KMS-11 (cell line): ENCODE measurements around the gene TARS3.

Experiments
- H2AFZ ChIP-seq: fragments of 200-600 bp; sonication (generic); 2 replicates; pipeline ENCODE4 v1.6.1; 2016; ENCODE audit warnings: antibody characterized with exemption, mixed run types, low read depth
- H3K27ac ChIP-seq: fragments of 200-600 bp; sonication (generic); 2 replicates; pipeline ENCODE4 v1.6.1; 2016; ENCODE audit warnings: mild to moderate bottlenecking, mixed run types
- H3K27me3 ChIP-seq: fragments of 200-600 bp; sonication (generic); 2 replicates; pipeline ENCODE4 v1.6.1; 2017; ENCODE audit warnings: mild to moderate bottlenecking, low read depth, mixed run types, moderate library complexity; ENCODE audit not compliant: insufficient read depth
- H3K36me3 ChIP-seq: fragments of 200-600 bp; sonication (generic); 2 replicates; pipeline ENCODE4 v1.6.1; 2017; ENCODE audit warnings: mild to moderate bottlenecking, mixed run types; ENCODE audit not compliant: insufficient read depth
- H3K4me1 ChIP-seq: fragments of 200-600 bp; sonication (generic); 2 replicates; pipeline ENCODE4 v1.6.1; 2016; ENCODE audit warnings: mild to moderate bottlenecking, low read depth, mixed run types; ENCODE audit not compliant: poor library complexity, severe bottlenecking
- H3K4me2 ChIP-seq: fragments of 200-600 bp; sonication (generic); 2 replicates; pipeline ENCODE4 v1.7.0; 2016; ENCODE audit warnings: mild to moderate bottlenecking, mixed run types
- H3K4me3 ChIP-seq: fragments of 200-600 bp; sonication (generic); IDR thresholded peaks from 2 replicates; pipeline ENCODE4 v1.6.1; 2017; ENCODE audit warnings: low read depth, low read length, mixed read lengths; ENCODE audit not compliant: insufficient read depth
- H3K79me2 ChIP-seq: fragments of 200-600 bp; sonication (generic); 2 replicates; pipeline ENCODE4 v1.6.1; 2016; ENCODE audit warnings: low read depth, mixed run types; ENCODE audit not compliant: insufficient read depth
- H3K9ac ChIP-seq: fragments of 200-600 bp; sonication (generic); 2 replicates; pipeline ENCODE4 v1.6.1; 2016; ENCODE audit warnings: mild to moderate bottlenecking, mixed run types
- H4K20me1 ChIP-seq: fragments of 200-600 bp; sonication (generic); 2 replicates; pipeline ENCODE4 v1.6.1; 2016; ENCODE audit warnings: mild to moderate bottlenecking, mixed run types; ENCODE audit not compliant: insufficient read depth
- TF ChIP-seq, protein P1 (sequence below): fragments of 200-600 bp; sonication (generic); conservative IDR thresholded peaks from 2 replicates; pipeline ENCODE4 v1.6.1; 2017; ENCODE audit warnings: low read depth, mild to moderate bottlenecking, antibody characterized with exemption, low read length, moderate library complexity, mixed read lengths

The TARS3 gene

DNA sequence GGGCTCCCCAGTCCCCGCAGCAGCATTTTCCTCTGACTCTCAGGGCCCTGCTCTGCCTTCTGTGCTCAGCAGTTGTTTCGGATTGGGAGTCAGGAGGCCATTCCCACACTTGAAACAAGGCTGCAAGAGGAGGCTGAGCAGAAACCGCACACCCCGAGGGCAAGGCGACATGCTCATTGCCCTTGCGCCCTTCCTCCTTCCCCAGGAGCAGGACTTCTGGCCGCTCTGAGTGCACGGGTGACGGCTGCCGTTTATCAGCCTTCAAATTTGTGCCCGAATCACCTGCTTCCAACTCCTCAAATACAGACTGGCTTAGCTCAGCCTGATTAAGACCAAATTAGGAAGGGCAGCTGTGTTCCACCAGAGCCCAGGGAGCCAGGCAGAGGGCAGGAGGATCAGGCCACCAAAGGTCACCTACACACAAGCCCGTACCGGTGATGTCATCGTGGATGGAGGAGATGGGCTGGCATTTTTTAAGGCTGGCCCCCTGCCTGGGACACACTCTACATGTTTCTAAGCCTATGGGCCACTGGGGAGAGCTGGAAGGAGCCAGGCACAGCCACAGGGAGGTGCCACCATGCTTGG is 110.2 kb downstream of the TARS3 start:
- TF ChIP-seq, protein P1, sequence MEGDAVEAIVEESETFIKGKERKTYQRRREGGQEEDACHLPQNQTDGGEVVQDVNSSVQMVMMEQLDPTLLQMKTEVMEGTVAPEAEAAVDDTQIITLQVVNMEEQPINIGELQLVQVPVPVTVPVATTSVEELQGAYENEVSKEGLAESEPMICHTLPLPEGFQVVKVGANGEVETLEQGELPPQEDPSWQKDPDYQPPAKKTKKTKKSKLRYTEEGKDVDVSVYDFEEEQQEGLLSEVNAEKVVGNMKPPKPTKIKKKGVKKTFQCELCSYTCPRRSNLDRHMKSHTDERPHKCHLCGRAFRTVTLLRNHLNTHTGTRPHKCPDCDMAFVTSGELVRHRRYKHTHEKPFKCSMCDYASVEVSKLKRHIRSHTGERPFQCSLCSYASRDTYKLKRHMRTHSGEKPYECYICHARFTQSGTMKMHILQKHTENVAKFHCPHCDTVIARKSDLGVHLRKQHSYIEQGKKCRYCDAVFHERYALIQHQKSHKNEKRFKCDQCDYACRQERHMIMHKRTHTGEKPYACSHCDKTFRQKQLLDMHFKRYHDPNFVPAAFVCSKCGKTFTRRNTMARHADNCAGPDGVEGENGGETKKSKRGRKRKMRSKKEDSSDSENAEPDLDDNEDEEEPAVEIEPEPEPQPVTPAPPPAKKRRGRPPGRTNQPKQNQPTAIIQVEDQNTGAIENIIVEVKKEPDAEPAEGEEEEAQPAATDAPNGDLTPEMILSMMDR, result no peak
- Histone ChIP-seq H3K79me2 (no peaks in the 10 kb centered on the region), H2AFZ (no peak overlapping the region), H3K4me1 (peaks cover 10% of the 10 kb centered on the region), H3K27ac (no peak overlapping the region), H4K20me1 (no peaks in the 10 kb centered on the region), H3K4me2 (no peak overlapping the region), H3K4me3 (no peak overlapping the region), H3K9ac (no peak overlapping the region), H3K36me3 (no peaks in the 10 kb centered on the region), H3K27me3 (no peaks in the 10 kb centered on the region)

DNA sequence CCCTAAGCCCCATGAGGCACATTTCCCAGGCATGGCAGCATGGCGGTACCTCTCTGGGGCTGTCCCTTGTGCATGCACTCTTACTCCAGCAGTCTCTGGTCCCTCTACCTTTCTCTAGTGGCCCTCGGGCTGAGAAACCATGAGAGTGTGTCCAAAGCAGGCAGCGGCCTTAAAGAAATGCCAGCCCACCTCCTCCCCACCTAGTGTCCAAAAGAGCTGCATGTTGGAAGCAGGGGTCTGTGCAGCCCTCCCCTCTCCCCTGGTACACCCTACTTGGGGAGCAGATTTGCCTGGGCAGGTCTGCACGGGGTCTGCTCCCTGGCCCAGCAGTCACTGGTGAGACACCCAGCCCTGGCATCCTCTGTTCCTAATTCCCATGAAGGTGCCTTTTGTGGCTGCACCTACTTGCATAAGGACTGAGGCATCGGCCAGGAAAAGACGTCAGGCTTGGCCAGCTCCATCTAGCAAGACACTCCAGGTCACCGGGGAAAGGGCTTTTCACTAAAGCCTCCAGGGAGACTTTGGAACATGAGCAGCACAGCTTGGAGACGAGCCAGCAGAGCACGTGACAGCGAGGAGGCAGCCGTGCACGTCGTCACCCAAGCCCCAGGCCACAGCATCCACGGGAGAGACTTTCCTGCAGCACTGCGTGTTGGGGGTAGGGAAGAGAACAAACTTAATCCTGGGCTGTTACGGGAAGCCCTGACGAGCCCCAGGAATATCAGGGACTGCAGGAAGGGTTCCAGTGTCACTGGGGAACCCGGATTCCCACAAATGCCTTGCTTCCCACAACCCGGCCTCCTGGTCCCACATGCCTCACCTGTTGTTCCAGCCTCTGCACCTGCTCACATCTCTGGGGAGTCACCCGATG is 110.9 kb downstream of the TARS3 start:
- H3K27me3 ChIP-seq, result no peaks in the 10 kb centered on the region
- H3K4me2 ChIP-seq, result no peak overlapping the region
- no peak overlapping the region for H3K9ac ChIP-seq
- H3K4me1 ChIP-seq, result peaks cover 3% of the 10 kb centered on the region
- H3K4me3 ChIP-seq, result no peak overlapping the region
- no peaks in the 10 kb centered on the region for H4K20me1 ChIP-seq
- TF ChIP-seq, protein P1, result no peak
- H2AFZ ChIP-seq, result no peak overlapping the region
- no peaks in the 10 kb centered on the region for H3K79me2 ChIP-seq
- H3K36me3 ChIP-seq, result no peaks in the 10 kb centered on the region
- no peak overlapping the region for H3K27ac ChIP-seq

DNA sequence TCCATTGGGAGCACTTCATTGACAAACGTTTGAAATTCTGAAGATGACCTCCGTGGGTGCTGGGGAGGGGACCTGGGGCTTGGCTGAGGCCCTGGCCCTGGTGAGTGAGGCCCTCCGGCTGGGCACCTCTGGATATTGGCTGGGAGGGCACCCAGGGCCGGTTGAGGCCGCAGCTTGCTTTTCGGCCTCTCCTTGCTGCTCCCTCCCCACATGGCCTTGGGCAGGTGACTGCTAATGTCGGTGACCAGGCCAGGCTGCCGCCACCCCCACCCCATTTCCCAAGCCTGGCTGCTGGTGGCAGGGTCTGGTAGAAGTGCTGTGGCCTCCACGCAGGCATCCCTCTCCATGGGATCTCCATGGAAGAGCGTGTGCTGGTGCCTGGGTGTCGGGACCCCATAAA is 111.6 kb downstream of the TARS3 start:
- H3K36me3 ChIP-seq, result no peaks in the 10 kb centered on the region
- TF ChIP-seq, protein P1, result no peak
- H3K27me3 ChIP-seq, result no peaks in the 10 kb centered on the region
- H3K4me3 ChIP-seq, result no peak overlapping the region
- H3K9ac ChIP-seq, result no peak overlapping the region
- no peak overlapping the region for H3K27ac ChIP-seq
- H3K4me1 ChIP-seq, result no peaks in the 10 kb centered on the region
- no peaks in the 10 kb centered on the region for H3K79me2 ChIP-seq
- H4K20me1 ChIP-seq, result no peaks in the 10 kb centered on the region
- H2AFZ ChIP-seq, result no peak overlapping the region
- no peak overlapping the region for H3K4me2 ChIP-seq

DNA sequence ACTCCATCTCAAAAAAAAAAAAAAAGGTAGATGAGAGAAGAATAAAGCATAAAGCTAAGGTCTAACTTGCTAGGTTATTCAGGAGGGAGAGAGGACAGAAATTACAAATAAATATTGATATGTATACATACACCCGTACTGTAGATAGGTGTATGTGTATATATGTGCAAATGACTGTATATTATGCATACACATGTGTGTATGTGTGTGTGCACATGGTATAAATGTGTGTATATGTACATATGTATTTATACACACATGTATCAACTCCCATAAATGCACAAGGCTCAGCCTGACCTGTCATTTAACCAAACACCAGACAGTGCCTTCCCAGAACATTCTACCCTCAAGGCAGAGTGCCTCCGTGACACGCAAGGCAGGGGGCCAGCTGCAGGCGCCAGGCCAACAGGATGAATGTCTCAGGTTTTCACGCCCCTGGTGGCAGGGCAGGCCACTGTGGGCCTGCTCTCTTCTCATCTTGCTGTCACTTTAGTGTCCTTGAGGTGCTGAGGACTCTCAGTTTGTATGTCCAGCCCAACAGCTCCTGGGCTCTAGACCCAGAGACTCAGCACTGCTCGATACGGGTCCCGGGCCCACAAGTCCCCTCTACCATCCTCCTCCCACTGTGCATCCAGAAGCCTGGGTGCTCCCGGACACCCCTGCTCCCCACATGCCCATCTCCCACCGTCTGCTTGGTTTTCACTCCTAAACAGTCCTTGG is 112.5 kb downstream of the TARS3 start:
- Histone ChIP-seq H3K36me3 (no peaks in the 10 kb centered on the region), H4K20me1 (no peaks in the 10 kb centered on the region), H3K27me3 (no peaks in the 10 kb centered on the region), H3K4me3 (no peak overlapping the region), H3K79me2 (no peaks in the 10 kb centered on the region), H3K27ac (no peak overlapping the region), H3K9ac (no peak overlapping the region), H3K4me2 (no peak overlapping the region), H3K4me1 (no peaks in the 10 kb centered on the region), H2AFZ (no peak overlapping the region)
- TF ChIP-seq, protein P1, result no peak
